Endodermal cell (in vitro differentiated cells): ENCODE results near the gene EFCAB6. TPM values are rescaled to one million over a fixed set of nuclear protein-coding genes. Genes with fewer than 3 reads are reported as not detected.

ENCODE experiments used
- DNase-seq: peaks from one replicate; pipeline ENCODE4 v3.0.0-alpha.2; 2017
- H3K27ac ChIP-seq: 2 replicates; pipeline ENCODE4 v1.5.1; 2013; ENCODE audit warnings: mild to moderate bottlenecking, low read depth, low read length, moderate library complexity
- H3K27me3 ChIP-seq: 2 replicates; pipeline ENCODE4 v1.6.1; 2013; ENCODE audit warnings: mild to moderate bottlenecking, low read length, moderate library complexity; ENCODE audit not compliant: insufficient read depth, control insufficient read depth, poor library complexity, severe bottlenecking
- H3K36me3 ChIP-seq: 2 replicates; pipeline ENCODE4 v1.7.0; 2013; ENCODE audit warnings: mild to moderate bottlenecking, low read length, moderate library complexity; ENCODE audit not compliant: control insufficient read depth, insufficient read depth
- H3K4me1 ChIP-seq: one replicate; pipeline ENCODE4 v1.7.0; 2013; ENCODE audit warnings: low read length; ENCODE audit not compliant: control insufficient read depth, insufficient read depth
- H3K4me3 ChIP-seq: 2 replicates; pipeline ENCODE4 v1.5.1; 2013; ENCODE audit warnings: mild to moderate bottlenecking, low read length, moderate library complexity
- H3K9ac ChIP-seq: 2 replicates; pipeline ENCODE4 v1.6.1; 2013; ENCODE audit warnings: mild to moderate bottlenecking, low read length, moderate library complexity; ENCODE audit not compliant: poor library complexity, severe bottlenecking; ENCODE audit errors: extremely low read depth
- H3K9me3 ChIP-seq: 2 replicates; pipeline ENCODE4 v1.6.1; 2013; ENCODE audit warnings: mild to moderate bottlenecking, low read length, moderate library complexity; ENCODE audit not compliant: control insufficient read depth
- H3K27ac Mint-ChIP-seq: 2 replicates; pipeline ENCODE4 v1.8.0; 2020; ENCODE audit warnings: mixed read lengths
- H3K27me3 Mint-ChIP-seq: 2 replicates; pipeline ENCODE4 v1.8.0; 2021; ENCODE audit warnings: mild to moderate bottlenecking, mixed read lengths; ENCODE audit not compliant: insufficient read depth
- H3K36me3 Mint-ChIP-seq: 2 replicates; pipeline ENCODE4 v1.8.0; 2020; ENCODE audit warnings: low read depth, mixed read lengths
- H3K4me1 Mint-ChIP-seq: 2 replicates; pipeline ENCODE4 v1.8.0; 2020; ENCODE audit warnings: mixed read lengths
- H3K4me3 Mint-ChIP-seq: 2 replicates; pipeline ENCODE4 v1.8.0; 2020; ENCODE audit warnings: mild to moderate bottlenecking, moderate library complexity, mixed read lengths
- H3K9me3 Mint-ChIP-seq: 2 replicates; pipeline ENCODE4 v1.8.0; 2020; ENCODE audit warnings: mild to moderate bottlenecking, mixed read lengths
- CTCF ChIP-seq: fragments of 200-600 bp; sonication (generic); conservative IDR thresholded peaks from 2 replicates; pipeline ENCODE4 v1.5.0; 2021; ENCODE audit warnings: antibody characterized with exemption, mild to moderate bottlenecking
- WGBS, 2 experiments: methylation state at CpG; one replicate each; pipeline versions ENCODE4 v1.1.5 to v1.1.7; 2013; ENCODE audit warnings: missing lambda C conversion rate in 2 of 2, mixed read lengths in 1 of 2; ENCODE audit not compliant: insufficient coverage in 1 of 2, insufficient read length in 1 of 2; 5-methylcytosine and 5-hydroxymethylcytosine counted together
- total RNA-seq, 2 donors: library from RNA; stranded (reverse); fragmentation: NEBNext Ultra II Directional in 1 of 2; extraction: Animal tissue kit (Norgen Biotek cat#: 25700) in 1 of 2; gene quantifications; 2 replicates in 1 of 2; 3 replicates in 1 of 2; pipeline ENCODE4 v1.2.1, GENCODE V29; 2021

The EFCAB6 gene
- total RNA-seq, 2 donors from 2014 or later: 1.8 to 2.0 TPM

DNA sequence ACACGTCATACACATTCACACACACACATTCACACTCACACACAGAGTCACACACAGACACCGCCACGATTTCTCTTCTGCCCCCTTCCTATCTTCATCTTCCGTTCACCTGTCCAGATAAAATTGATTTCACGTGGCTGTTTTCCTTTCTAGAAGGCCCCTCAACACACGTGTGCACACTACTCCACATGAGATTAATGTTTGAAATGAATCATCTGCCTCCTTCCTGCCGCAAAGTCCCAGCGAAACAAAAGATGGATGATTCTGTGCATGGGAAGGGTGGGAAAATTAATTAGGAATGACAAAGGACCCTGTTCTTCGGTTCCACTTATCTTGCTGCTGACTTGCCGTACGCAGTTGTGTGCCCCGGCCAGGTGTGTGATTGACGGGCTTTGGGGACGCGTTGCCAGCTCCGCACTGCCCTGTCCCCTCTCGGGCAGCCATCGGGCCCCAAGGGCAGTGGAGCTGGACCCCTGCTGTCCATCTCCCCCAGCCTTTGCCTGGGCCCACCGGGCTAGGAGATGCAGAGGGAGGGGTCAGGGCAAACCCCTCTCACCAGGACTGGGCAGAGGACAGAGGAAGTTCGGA is 326.5 kb downstream of the EFCAB6 start:
- Histone ChIP-seq H3K9ac (no peak overlapping the region), H3K4me1 (peaks cover 8% of the 10 kb centered on the region), H3K27me3 (no peaks in the 10 kb centered on the region), H3K27ac (no peak overlapping the region), H3K9me3 (no peaks in the 10 kb centered on the region), H3K36me3 (no peaks in the 10 kb centered on the region), H3K4me3 (no peak overlapping the region)
- H3K27me3 Mint-ChIP-seq: no peaks in the 10 kb centered on the region
- H3K36me3 Mint-ChIP-seq: no peaks in the 10 kb centered on the region
- 86% methylated on average over 19 to 20 of the region's 20 CpGs for WGBS, 2 experiments
- H3K27ac Mint-ChIP-seq: no peak overlapping the region
- H3K4me3 Mint-ChIP-seq: no peak overlapping the region
- no peak for TF ChIP-seq CTCF
- no peak for DNase-seq
- H3K9me3 Mint-ChIP-seq: no peaks in the 10 kb centered on the region
- peaks cover 19% of the 10 kb centered on the region for H3K4me1 Mint-ChIP-seq

DNA sequence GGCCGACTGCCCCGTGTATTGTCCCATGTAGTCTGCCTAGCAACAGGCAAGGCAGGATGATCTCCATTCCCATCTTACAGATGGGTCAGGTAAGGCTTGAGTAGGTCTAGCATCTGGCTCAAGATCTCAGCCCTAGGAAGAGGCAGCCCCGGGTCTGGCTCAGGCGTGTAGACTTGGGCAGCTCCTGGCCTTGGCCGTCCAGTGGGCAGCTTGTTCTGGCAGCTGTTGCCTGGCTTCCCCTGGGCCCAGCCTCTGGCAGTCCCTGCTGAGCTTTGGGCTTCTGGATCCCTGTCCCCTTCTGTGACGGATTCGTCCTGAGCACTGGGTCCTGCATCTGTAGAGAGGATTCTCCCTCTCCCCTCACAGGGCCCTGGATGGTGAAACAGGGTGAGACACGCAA is 327.9 kb downstream of the EFCAB6 start:
- Histone ChIP-seq H3K4me1 (peaks cover 8% of the 10 kb centered on the region), H3K27me3 (no peaks in the 10 kb centered on the region), H3K27ac (no peak overlapping the region), H3K9ac (no peak overlapping the region), H3K9me3 (no peaks in the 10 kb centered on the region), H3K36me3 (no peaks in the 10 kb centered on the region), H3K4me3 (no peak overlapping the region)
- no peak for TF ChIP-seq CTCF
- no peaks in the 10 kb centered on the region for H3K27me3 Mint-ChIP-seq
- no peak overlapping the region for H3K4me3 Mint-ChIP-seq
- no peaks in the 10 kb centered on the region for H3K9me3 Mint-ChIP-seq
- peaks cover 19% of the 10 kb centered on the region for H3K4me1 Mint-ChIP-seq
- H3K36me3 Mint-ChIP-seq: no peaks in the 10 kb centered on the region
- no peak overlapping the region for H3K27ac Mint-ChIP-seq
- WGBS, 2 experiments: 89 to 100% methylated on average over 4 to 8 of the region's 8 CpGs
- DNase-seq: no peak

GRCh38 chr22:43483669-43484068 is 328.4 kb downstream of the EFCAB6 start:
- Histone ChIP-seq H3K27ac (no peak overlapping the region), H3K36me3 (no peaks in the 10 kb centered on the region), H3K27me3 (no peaks in the 10 kb centered on the region), H3K9ac (no peak overlapping the region), H3K4me1 (peaks cover 8% of the 10 kb centered on the region), H3K9me3 (no peaks in the 10 kb centered on the region), H3K4me3 (no peak overlapping the region)
- H3K27me3 Mint-ChIP-seq: no peaks in the 10 kb centered on the region
- H3K4me1 Mint-ChIP-seq: peaks cover 17% of the 10 kb centered on the region
- no peak for TF ChIP-seq CTCF
- 89 to 91% methylated on average over 7 of the region's 7 CpGs for WGBS, 2 experiments
- H3K4me3 Mint-ChIP-seq: no peak overlapping the region
- H3K36me3 Mint-ChIP-seq: no peaks in the 10 kb centered on the region
- no peaks in the 10 kb centered on the region for H3K9me3 Mint-ChIP-seq
- no peak overlapping the region for H3K27ac Mint-ChIP-seq
- no peak for DNase-seq
